H9 (cell line): ENCODE data around the gene GOLGA7B. TPM values are rescaled to one million over a fixed set of nuclear protein-coding genes. Genes with fewer than 3 reads are reported as not detected.

Experiments used
- DNase-seq: peaks from one replicate; pipeline ENCODE4 v3.0.0-alpha.2; 2017
- H2AFZ ChIP-seq: one replicate; pipeline ENCODE4 v1.6.1; 2013; ENCODE audit warnings: mild to moderate bottlenecking, low read length, control low read depth, moderate library complexity
- H2AK5ac ChIP-seq: 2 replicates; pipeline ENCODE4 v1.6.1; 2013; ENCODE audit warnings: low read length, control low read depth, mixed read lengths; ENCODE audit not compliant: insufficient read length
- H2BK120ac ChIP-seq: one replicate; pipeline ENCODE4 v1.6.1; 2013; ENCODE audit warnings: low read depth, mild to moderate bottlenecking, low read length, control low read depth, inconsistent platforms; ENCODE audit not compliant: poor library complexity, severe bottlenecking
- H2BK12ac ChIP-seq: 2 replicates; pipeline ENCODE4 v1.6.1; 2013; ENCODE audit warnings: low read length, control low read depth, mixed read lengths, low read depth; ENCODE audit not compliant: insufficient read length
- H2BK15ac ChIP-seq: 2 replicates; pipeline ENCODE4 v1.6.1; 2013; ENCODE audit warnings: low read depth, low read length, control low read depth
- H2BK20ac ChIP-seq: one replicate; pipeline ENCODE4 v1.6.1; 2013; ENCODE audit warnings: low read depth, mild to moderate bottlenecking, low read length, control low read depth, inconsistent platforms; ENCODE audit not compliant: poor library complexity, severe bottlenecking
- H2BK5ac ChIP-seq: 2 replicates; pipeline ENCODE4 v1.6.1; 2013; ENCODE audit warnings: low read length, control low read depth, mixed read lengths; ENCODE audit not compliant: insufficient read length
- H3K14ac ChIP-seq: 2 replicates; pipeline ENCODE4 v1.6.1; 2013; ENCODE audit warnings: low read length, control low read depth; ENCODE audit not compliant: insufficient read depth
- H3K18ac ChIP-seq: 2 replicates; pipeline ENCODE4 v1.6.1; 2013; ENCODE audit warnings: low read depth, mild to moderate bottlenecking, mixed read lengths, low read length, control low read depth; ENCODE audit not compliant: insufficient read length
- H3K23ac ChIP-seq: 2 replicates; pipeline ENCODE4 v1.6.1; 2013; ENCODE audit warnings: low read length, control low read depth, mixed read lengths, low read depth; ENCODE audit not compliant: insufficient read length
- H3K23me2 ChIP-seq: 2 replicates; pipeline ENCODE4 v1.6.1; 2013; ENCODE audit warnings: low read depth, mild to moderate bottlenecking, mixed read lengths, low read length, control low read depth; ENCODE audit not compliant: insufficient read length, poor library complexity, severe bottlenecking
- H3K27ac ChIP-seq: 2 replicates; pipeline ENCODE4 v1.5.1; 2013; ENCODE audit warnings: low read length, control low read depth, mixed read lengths, low read depth; ENCODE audit not compliant: insufficient read length
- H3K27me3 ChIP-seq: 2 replicates; pipeline ENCODE4 v1.6.1; 2013; ENCODE audit warnings: low read length, control low read depth, inconsistent platforms; ENCODE audit not compliant: insufficient read depth
- H3K4ac ChIP-seq: 2 replicates; pipeline ENCODE4 v1.6.1; 2013; ENCODE audit warnings: low read depth, mild to moderate bottlenecking, control low read depth, inconsistent platforms, low read length, moderate library complexity
- H3K4me1 ChIP-seq: 2 replicates; pipeline ENCODE4 v1.6.1; 2013; ENCODE audit warnings: low read length, control low read depth, inconsistent platforms; ENCODE audit not compliant: insufficient read depth
- H3K4me2 ChIP-seq: 2 replicates; pipeline ENCODE4 v1.6.1; 2013; ENCODE audit warnings: low read length, control low read depth, mixed read lengths; ENCODE audit not compliant: insufficient read length, insufficient read depth
- H3K56ac ChIP-seq: 2 replicates; pipeline ENCODE4 v1.6.1; 2013; ENCODE audit warnings: low read depth, mild to moderate bottlenecking, mixed read lengths, low read length, control low read depth; ENCODE audit not compliant: insufficient read length
- H3K79me1 ChIP-seq: 2 replicates; pipeline ENCODE4 v1.6.1; 2013; ENCODE audit warnings: low read depth, mild to moderate bottlenecking, moderate library complexity, low read length, control low read depth, inconsistent platforms; ENCODE audit not compliant: insufficient read depth, poor library complexity, severe bottlenecking
- H3K79me2 ChIP-seq: 2 replicates; pipeline ENCODE4 v1.6.1; 2013; ENCODE audit warnings: low read length, control low read depth, inconsistent platforms; ENCODE audit not compliant: insufficient read depth
- H3K9ac ChIP-seq: 2 replicates; pipeline ENCODE4 v1.6.1; 2013; ENCODE audit warnings: low read length, control low read depth, mixed read lengths; ENCODE audit not compliant: insufficient read length; ENCODE audit errors: extremely low read depth
- H3K9me3 ChIP-seq: one replicate; pipeline ENCODE4 v1.6.1; 2013; ENCODE audit warnings: low read depth, low read length, inconsistent platforms; ENCODE audit not compliant: control insufficient read depth
- H3T11ph ChIP-seq: one replicate; pipeline ENCODE4 v1.6.1; 2013; ENCODE audit warnings: mild to moderate bottlenecking, low read length, control low read depth, inconsistent platforms
- H4K20me1 ChIP-seq: one replicate; pipeline ENCODE4 v1.6.1; 2013; ENCODE audit not compliant: control insufficient read depth, insufficient read length, insufficient read depth
- H4K5ac ChIP-seq: 2 replicates; pipeline ENCODE4 v1.6.1; 2013; ENCODE audit warnings: low read depth, mild to moderate bottlenecking, mixed read lengths, low read length, control low read depth; ENCODE audit not compliant: insufficient read length
- H4K8ac ChIP-seq: replicated peaks from 2 replicates; pipeline ENCODE4 v1.6.1; 2013; ENCODE audit warnings: low read length, control low read depth, mixed read lengths, low read depth; ENCODE audit not compliant: insufficient read length
- H4K91ac ChIP-seq: 2 replicates; pipeline ENCODE4 v1.6.1; 2013; ENCODE audit warnings: low read depth, mild to moderate bottlenecking, moderate library complexity, mixed read lengths, low read length, control low read depth; ENCODE audit not compliant: insufficient read length
- H3K27ac Mint-ChIP-seq, 3 experiments: 2 replicates in 2 of 3; 3 replicates in 1 of 3; pipeline ENCODE4 v1.8.0; 2020 to 2021; ENCODE audit warnings: mixed read lengths in 3 of 3, mild to moderate bottlenecking in 1 of 3, moderate library complexity in 1 of 3
- H3K27me3 Mint-ChIP-seq: 2 replicates; pipeline ENCODE4 v1.8.0; 2021; ENCODE audit warnings: low read depth, mild to moderate bottlenecking, moderate library complexity, mixed read lengths
- H3K36me3 Mint-ChIP-seq, 3 experiments: 2 replicates in 2 of 3; 3 replicates in 1 of 3; pipeline ENCODE4 v1.8.0; 2020 to 2021; ENCODE audit warnings: low read depth in 3 of 3, mixed read lengths in 3 of 3; ENCODE audit not compliant: insufficient read depth in 1 of 3
- H3K4me1 Mint-ChIP-seq, 2 experiments: 2 replicates each; pipeline ENCODE4 v1.8.0; 2020; ENCODE audit warnings: mixed read lengths in 2 of 2
- H3K4me3 Mint-ChIP-seq, 2 experiments: 2 replicates in 1 of 2; 3 replicates in 1 of 2; pipeline ENCODE4 v1.8.0; 2020 to 2021; ENCODE audit warnings: mild to moderate bottlenecking in 2 of 2, mixed read lengths in 2 of 2, moderate library complexity in 1 of 2
- H3K9me3 Mint-ChIP-seq, 2 experiments: 2 replicates in 1 of 2; 3 replicates in 1 of 2; pipeline ENCODE4 v1.8.0; 2020; ENCODE audit warnings: mild to moderate bottlenecking in 2 of 2, mixed read lengths in 2 of 2, moderate library complexity in 1 of 2
- WGBS: extraction: QIAGEN DNeasy Blood & Tissue Kit; methylation state at CpG from one replicate; pipeline ENCODE4 v1.1.7; 2013; ENCODE audit warnings: missing lambda C conversion rate, low lambda C conversion rate, mixed read lengths; ENCODE audit not compliant: insufficient read length; ENCODE audit errors: extremely low coverage; 5-methylcytosine and 5-hydroxymethylcytosine counted together
- total RNA-seq: library from RNA; stranded (reverse); gene quantifications from 2 replicates; pipeline ENCODE4 v1.2.1, GENCODE V29; 2021
- TF ChIP-seq, protein P1 (sequence below): fragments of 200-600 bp; sonication (generic); conservative IDR thresholded peaks from 3 replicates; pipeline ENCODE4 v1.8.0; 2021; ENCODE audit warnings: antibody characterized with exemption, mild to moderate bottlenecking

GOLGA7B gene
- total RNA-seq, 1 experiment from 2014 or later = 0.04 TPM

DNA sequence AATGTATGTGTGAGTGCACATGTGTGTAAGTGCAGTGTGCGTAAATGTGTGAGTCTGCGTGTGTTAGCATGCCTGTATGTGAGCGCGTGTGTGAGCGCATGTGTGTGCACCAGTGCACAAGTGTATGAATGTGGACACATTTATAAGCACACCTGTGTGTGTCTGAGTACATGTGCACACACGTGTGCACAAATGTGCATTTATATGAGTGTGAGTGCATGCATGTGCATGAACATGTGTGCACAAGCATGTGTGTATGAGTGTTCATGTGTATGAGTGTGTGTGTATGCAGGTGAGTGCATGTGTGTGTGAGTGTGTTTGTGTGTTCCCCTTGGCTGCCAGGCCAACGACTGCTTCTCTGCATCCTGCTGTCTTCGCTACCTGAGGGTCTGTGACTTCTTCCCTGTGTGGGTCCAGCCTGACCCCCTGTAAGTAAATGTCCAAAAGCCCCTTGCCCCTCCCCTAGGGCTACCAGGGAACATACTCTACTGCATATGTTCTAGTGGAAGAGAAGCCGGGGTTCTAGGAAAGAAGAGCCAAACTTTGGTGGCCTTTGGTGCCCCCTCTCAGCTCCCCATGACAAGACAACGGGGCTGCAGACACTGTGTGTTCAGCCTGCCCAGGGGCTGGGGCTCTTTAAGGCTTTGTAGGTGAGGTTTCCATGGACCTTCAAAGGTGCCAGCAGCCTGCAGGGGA, 17.0 kb downstream of the GOLGA7B start:
- Histone ChIP-seq H3K9me3 (no peaks in the 10 kb centered on the region), H3T11ph (no peak overlapping the region), H3K4me1 (peaks cover 2% of the 10 kb centered on the region), H3K79me2 (no peaks in the 10 kb centered on the region), H3K27me3 (no peaks in the 10 kb centered on the region), H2BK5ac (no peak overlapping the region), H2BK120ac (no peak overlapping the region), H3K4me2 (no peak overlapping the region), H3K9ac (no peak overlapping the region), H3K18ac (no peak overlapping the region), H3K23ac (no peak overlapping the region), H4K91ac (no peak overlapping the region), H4K5ac (no peak overlapping the region), H3K56ac (no peak overlapping the region), H3K4ac (no peak overlapping the region), H2AK5ac (no peak overlapping the region), H3K79me1 (no peaks in the 10 kb centered on the region), H2AFZ (no peak overlapping the region), H3K23me2 (no peaks in the 10 kb centered on the region), H2BK20ac (no peak overlapping the region), H3K14ac (no peak overlapping the region), H2BK12ac (no peak overlapping the region), H3K27ac (no peak overlapping the region), H2BK15ac (no peak overlapping the region), H4K8ac (no peak overlapping the region), H4K20me1 (no peaks in the 10 kb centered on the region)
- peaks cover 5% of the 10 kb centered on the region; the same call in 1 of the 2 replicates for H3K27me3 Mint-ChIP-seq
- WGBS = no CpG with 5 or more reads among the region's 10 CpGs
- no peak overlapping the region; a peak in 1 of 5 replicates for H3K4me3 Mint-ChIP-seq
- TF ChIP-seq, protein P1, sequence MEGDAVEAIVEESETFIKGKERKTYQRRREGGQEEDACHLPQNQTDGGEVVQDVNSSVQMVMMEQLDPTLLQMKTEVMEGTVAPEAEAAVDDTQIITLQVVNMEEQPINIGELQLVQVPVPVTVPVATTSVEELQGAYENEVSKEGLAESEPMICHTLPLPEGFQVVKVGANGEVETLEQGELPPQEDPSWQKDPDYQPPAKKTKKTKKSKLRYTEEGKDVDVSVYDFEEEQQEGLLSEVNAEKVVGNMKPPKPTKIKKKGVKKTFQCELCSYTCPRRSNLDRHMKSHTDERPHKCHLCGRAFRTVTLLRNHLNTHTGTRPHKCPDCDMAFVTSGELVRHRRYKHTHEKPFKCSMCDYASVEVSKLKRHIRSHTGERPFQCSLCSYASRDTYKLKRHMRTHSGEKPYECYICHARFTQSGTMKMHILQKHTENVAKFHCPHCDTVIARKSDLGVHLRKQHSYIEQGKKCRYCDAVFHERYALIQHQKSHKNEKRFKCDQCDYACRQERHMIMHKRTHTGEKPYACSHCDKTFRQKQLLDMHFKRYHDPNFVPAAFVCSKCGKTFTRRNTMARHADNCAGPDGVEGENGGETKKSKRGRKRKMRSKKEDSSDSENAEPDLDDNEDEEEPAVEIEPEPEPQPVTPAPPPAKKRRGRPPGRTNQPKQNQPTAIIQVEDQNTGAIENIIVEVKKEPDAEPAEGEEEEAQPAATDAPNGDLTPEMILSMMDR = 0 out of 3 replicates have a peak, but pooled peaks have one; percentile 13
- no peak for DNase-seq
- H3K36me3 Mint-ChIP-seq = no peaks in the 10 kb centered on the region
- peaks cover 29 to 42% of the 10 kb centered on the region in 2 experiments for H3K4me1 Mint-ChIP-seq
- no peaks in the 10 kb centered on the region for H3K9me3 Mint-ChIP-seq
- H3K27ac Mint-ChIP-seq = no peak overlapping the region; a peak in 1 of 7 replicates
